Glomerular visceral epithelial cell (primary cell): Measurements from ENCODE around the gene ARG2.

ENCODE experiments used
- DNase-seq: peaks from one replicate; pipeline ENCODE4 v3.0.0-alpha.2; 2016; ENCODE audit errors: extremely low spot score

The ARG2 gene

DNA sequence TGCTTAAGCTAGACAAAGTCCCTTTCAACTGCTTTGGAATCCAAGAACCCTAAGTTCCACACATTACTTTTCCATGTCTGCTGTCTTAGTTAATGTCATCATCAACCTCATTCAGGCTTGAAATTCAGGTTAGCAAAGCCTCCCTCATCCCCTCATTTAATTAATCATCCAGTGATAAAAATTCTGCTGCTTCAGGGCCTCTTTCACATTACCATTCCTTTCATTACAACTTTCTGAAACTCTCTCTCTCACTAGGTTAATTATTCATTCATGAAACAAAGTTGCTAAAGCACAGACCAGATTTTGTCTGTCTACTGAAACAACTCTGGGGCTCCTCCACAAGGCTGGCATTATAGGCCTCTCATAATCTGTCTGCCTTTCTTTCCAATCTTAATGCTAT is 64.1 kb downstream of the ARG2 start:
- DNase-seq = peak; percentile 17

DNA sequence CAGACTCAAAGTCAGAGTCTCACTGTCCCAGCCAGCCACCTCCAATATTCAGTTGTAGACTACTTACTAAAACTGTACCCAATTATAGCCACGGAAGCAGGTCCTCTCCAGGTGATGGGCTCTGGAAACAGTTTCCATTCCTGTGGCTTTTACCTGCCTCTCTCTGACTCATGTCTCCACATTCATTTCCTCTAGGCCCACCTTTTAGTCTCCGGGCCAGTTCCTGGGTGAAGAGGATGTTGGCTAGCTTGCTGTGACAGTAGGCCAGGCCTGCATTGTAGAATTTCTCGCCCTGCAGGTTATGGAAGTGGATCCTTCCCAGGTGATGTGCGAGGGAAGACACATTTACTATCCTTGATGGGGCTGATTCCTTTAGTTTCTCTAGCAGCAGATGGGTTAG is 70.3 kb downstream of the ARG2 start:
- no peak for DNase-seq

DNA sequence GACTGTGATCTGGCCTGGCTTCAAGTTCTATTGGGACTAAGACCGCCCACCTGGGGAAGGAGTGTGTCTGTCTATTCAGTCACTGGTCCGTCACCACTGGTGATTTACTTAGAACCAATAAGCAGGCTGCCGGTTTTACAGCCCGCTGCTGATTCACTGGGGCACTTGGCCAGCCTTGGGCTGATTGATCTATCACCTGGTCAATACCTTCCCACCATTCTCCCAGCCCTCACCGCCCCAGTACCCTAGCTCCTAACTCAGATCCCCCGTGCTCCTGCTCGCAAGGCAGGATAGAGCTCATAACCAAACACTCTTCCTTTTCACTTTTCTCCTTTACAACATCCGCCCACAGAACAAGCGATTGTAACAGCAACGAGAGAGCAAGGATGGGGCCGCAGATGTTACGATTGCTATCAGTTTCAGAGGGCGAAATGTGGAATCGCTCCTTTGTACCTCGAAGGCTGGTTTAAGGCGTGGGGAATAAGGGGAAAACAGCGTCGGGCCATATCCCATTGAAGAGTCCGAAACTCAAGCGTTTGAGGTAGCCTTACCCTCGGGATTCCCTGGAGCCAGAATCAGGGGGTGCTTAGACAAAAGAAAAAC is 75.2 kb downstream of the ARG2 start:
- peak; percentile 83 for DNase-seq

DNA sequence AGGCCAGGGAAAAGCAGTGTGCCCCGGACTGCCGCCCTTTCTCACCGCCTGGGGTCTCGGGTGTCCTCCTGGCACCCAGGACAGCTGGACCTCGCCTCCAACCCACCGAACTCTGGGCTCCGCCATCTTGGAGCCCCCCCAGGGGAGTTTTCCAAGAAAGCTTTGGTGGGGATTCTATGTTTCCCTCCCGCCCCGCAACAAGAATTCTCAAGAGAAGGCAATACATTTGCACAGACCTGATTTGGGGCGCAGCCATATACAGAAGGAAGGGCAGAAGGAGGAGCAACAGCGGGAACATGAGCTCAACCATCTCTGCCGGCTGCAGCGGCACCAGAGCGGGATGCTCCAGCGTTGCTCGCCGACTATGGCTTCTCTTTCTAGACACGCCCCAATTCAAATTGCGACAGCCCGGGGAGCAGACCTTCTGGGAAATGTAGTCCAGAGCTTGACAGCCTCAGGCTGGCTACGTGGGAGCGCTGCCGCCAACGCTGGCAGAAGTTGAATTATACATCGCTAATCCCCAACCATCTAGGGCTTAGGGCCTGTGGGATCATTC is 75.8 kb downstream of the ARG2 start, which contains the start of gene RDH11:
RDH11 (minus strand) TSS at position 371 of the 556 bp plus-strand sequence; CDS start at position 310, 61 bp downstream.
- DNase-seq = peak; percentile 88

DNA sequence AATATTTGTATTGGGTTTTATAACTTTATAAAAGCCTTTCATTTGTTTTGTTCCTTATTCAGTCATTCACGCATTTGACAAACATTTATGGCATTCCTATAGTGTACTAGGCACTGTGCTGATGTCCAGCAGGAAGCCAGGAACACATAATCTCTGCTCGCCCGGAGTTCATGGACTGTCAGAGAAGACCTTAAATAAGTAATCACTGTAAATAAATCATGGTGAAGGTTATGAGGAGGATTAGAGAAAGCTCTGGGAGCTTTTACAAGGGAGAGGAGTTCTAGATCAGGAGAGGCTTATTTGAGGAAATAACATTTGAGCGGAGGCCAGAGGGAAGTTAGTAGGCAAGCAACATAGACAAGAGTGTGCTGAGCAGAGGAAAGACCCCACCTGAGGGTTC is 77.3 kb downstream of the ARG2 start:
- DNase-seq = no peak

DNA sequence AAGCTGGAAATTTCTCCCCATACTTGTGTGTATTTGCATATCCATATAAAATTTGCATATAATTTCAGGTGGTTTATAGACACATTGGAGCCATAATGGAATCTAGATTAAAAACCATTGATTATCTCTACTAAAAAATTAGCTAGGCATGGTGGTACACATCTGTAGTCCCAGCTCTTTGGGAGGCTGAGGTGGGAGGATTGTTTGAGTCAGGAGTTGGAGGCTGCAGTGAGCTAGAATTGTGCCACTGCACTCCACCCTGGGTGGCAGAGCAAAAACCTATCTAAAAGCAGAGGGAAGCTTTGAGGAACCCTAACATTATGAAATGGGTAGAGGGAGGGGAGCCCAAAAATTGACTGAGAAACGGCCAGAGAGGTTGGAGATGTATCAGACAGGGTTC is 78.5 kb downstream of the ARG2 start:
- DNase-seq = no peak
